Measurements from ENCODE around the gene NUDT16. TPM values are rescaled to one million over a fixed set of nuclear protein-coding genes. Genes with fewer than 3 reads are reported as not detected.
"Not testable (repeated sequence)": the region's sequence is repeated elsewhere in the genome, so short reads cannot be mapped to it uniquely, and the experiment has no call there.

Gene NUDT16
- total RNA-seq, 1 donor from 2014 or later: 15.8 TPM

DNA sequence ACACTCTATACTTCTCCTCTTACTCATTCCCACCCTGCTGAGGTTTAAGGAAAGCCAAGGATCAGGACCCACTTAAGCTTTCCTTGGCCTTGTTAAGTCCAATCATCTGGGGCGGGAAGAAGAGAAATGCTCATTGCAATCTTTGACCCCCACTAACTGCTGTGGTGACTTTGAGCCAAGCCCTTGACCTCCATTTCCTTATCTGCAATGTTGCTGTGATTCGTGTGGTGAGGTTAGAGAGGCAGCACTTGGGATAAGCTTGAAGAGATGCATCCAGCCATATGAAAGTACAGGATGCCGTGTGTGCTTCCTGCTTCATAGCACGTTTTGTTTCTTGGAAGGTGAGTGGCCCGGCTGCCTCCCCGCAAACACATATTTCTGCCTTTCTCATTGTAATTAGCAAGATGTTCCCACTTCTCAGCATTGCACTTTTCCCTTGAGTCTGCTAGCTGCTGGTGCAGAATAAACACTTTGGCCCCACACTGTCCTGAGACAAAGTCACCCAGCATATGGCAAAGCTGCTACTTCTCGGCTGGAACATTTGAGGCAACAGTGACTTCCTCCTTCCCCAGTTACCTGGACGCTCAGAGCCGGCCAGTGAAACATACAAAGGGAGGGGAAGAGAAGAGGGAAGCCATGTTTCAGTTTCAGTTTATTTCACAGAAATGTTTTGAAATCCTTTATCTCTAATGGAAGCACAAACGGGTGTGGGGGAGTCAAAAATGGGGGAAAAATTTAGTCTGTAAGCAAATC, 10.5 kb upstream of the NUDT16 start:
- H3K4me3 Mint-ChIP-seq: no peak overlapping the region
- intact Hi-C loops (cut with micrococcal nuclease): no loop called here
- DNase-seq: no peak
- peaks cover 3% of the 10 kb centered on the region for H3K27me3 Mint-ChIP-seq
- ChIA-PET CTCF (no interaction called here), POLR2A (no interaction called here)
- TF ChIP-seq, protein P1, sequence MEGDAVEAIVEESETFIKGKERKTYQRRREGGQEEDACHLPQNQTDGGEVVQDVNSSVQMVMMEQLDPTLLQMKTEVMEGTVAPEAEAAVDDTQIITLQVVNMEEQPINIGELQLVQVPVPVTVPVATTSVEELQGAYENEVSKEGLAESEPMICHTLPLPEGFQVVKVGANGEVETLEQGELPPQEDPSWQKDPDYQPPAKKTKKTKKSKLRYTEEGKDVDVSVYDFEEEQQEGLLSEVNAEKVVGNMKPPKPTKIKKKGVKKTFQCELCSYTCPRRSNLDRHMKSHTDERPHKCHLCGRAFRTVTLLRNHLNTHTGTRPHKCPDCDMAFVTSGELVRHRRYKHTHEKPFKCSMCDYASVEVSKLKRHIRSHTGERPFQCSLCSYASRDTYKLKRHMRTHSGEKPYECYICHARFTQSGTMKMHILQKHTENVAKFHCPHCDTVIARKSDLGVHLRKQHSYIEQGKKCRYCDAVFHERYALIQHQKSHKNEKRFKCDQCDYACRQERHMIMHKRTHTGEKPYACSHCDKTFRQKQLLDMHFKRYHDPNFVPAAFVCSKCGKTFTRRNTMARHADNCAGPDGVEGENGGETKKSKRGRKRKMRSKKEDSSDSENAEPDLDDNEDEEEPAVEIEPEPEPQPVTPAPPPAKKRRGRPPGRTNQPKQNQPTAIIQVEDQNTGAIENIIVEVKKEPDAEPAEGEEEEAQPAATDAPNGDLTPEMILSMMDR (IDR thresholded peaks at IDR 0.05): no peak
- peaks cover 11% of the 10 kb centered on the region for H3K4me1 Mint-ChIP-seq
- no peak for ATAC-seq (ENCODE audit: low read depth)
- no peak overlapping the region for H3K27ac Mint-ChIP-seq
- H3K9me3 Mint-ChIP-seq: no peaks in the 10 kb centered on the region
- peaks cover 2% of the 10 kb centered on the region for H3K36me3 Mint-ChIP-seq (ENCODE audit: low read depth)

DNA sequence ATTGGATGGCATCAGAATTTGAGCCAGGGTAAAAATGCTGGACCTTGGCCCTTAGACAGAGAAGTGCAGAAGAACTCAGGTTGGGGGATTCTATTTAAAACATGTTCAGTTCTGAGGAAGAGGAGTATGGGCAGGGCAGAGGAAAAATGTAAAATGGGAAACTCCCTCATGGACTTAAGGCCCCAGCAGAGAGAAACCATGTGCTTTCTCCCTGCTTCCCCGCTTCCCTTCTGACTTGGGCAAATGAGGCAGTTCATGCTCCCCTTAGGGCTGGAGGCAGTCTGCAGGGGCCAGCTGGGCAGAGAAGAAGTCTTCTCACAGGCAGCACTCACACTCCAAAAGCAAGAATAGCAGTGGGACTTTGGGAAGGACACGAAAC, 9.9 kb upstream of the NUDT16 start:
- Mint-ChIP-seq H3K36me3 (ENCODE audit: low read depth) (peaks cover 2% of the 10 kb centered on the region), H3K4me3 (no peak overlapping the region), H3K27me3 (peaks cover 3% of the 10 kb centered on the region), H3K9me3 (no peaks in the 10 kb centered on the region), H3K4me1 (peaks cover 11% of the 10 kb centered on the region), H3K27ac (no peak overlapping the region)
- DNase-seq (no peak), ATAC-seq (ENCODE audit: low read depth) (no peak)
- CTCF ChIA-PET: no interaction called here
- POLR2A ChIA-PET: no interaction called here
- TF ChIP-seq, protein P1 (IDR thresholded peaks at IDR 0.05): no peak
- intact Hi-C loops (cut with micrococcal nuclease): no loop called here

DNA sequence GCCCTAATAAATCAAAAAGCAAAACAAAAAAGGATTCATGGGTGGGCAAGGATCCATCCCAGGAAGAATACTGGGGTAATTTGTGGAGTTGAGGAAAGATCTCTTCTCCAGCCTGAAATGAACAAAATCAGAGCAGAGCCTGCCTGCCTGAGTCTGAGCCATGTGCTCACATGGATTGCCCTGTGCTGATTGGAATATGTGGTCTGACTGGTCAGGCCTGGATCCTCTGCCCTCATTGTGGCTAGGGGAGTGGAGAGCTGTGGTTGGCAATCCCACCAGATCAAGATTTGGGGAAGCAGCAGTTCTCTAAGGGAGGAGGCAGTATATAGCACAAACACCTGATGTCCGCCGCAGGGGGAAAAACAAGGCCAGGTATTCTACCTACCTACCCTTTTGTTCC, 6.8 kb upstream of the NUDT16 start:
- CTCF ChIA-PET: no interaction called here
- Mint-ChIP-seq H3K36me3 (ENCODE audit: low read depth) (peaks cover 2% of the 10 kb centered on the region), H3K4me1 (peaks cover 13% of the 10 kb centered on the region), H3K27ac (no peak overlapping the region), H3K27me3 (no peaks in the 10 kb centered on the region), H3K4me3 (no peak overlapping the region), H3K9me3 (no peaks in the 10 kb centered on the region)
- ATAC-seq (ENCODE audit: low read depth) (no peak), DNase-seq (no peak)
- TF ChIP-seq, protein P1 (IDR thresholded peaks at IDR 0.05): no peak
- POLR2A ChIA-PET: no interaction called here
- intact Hi-C loops (cut with micrococcal nuclease): no loop called here

DNA sequence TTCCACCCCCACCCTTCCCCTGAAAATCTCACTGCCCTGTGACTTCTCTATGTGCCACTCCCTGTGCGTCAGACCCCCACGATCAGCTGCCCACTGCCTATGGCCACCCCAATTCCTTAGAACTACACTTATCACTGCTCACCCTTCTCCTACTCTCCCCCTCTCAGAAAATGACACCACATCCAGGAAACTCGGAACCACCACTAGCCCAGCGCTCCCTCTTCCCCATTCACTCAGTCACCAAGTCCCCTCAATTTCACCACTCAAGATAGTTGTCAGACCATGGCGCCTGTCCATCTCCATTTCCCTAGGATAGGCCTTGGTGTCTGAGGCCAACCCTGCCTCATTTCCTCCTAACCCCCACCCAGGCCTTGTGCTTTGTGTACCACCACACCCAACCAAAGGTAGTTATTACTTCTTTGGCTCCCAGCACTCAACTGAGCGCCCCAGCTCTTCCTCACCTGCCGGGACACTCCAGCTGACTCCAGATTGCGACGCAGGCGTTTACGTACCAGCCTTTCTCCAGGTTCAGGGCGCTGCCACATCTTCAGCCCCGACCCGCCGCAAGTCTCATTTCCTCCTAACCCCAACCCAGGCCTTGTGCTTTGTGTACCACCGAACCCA, 641 bp upstream of the NUDT16 start:
- peak overlapping the region; percentile 92 for H3K27ac Mint-ChIP-seq
- peaks cover 22% of the 10 kb centered on the region for H3K36me3 Mint-ChIP-seq (ENCODE audit: low read depth)
- H3K4me1 Mint-ChIP-seq: peaks cover 17% of the 10 kb centered on the region
- peak overlapping the region; percentile 97 for H3K4me3 Mint-ChIP-seq
- H3K27me3 Mint-ChIP-seq; CTCF ChIA-PET; H3K9me3 Mint-ChIP-seq; ATAC-seq (ENCODE audit: low read depth); DNase-seq: not testable (repeated sequence)
- POLR2A ChIA-PET: interaction anchor here (0.5 to 2.3 kb wide), 9 partner anchors 18 to 1036 kb away, joined by 3 to 10 read pairs (median 5); partner anchors contain the start of genes ASTE1, ATP2C1, DNAJC13 and NEK11
- intact Hi-C loops (cut with micrococcal nuclease): loop anchor here (1.0 to 5.0 kb wide), 7 partner anchors 86 to 1341 kb away; partner anchors contain the start of genes ASTE1, DNAJC13, MRPL3 and NEK11

DNA sequence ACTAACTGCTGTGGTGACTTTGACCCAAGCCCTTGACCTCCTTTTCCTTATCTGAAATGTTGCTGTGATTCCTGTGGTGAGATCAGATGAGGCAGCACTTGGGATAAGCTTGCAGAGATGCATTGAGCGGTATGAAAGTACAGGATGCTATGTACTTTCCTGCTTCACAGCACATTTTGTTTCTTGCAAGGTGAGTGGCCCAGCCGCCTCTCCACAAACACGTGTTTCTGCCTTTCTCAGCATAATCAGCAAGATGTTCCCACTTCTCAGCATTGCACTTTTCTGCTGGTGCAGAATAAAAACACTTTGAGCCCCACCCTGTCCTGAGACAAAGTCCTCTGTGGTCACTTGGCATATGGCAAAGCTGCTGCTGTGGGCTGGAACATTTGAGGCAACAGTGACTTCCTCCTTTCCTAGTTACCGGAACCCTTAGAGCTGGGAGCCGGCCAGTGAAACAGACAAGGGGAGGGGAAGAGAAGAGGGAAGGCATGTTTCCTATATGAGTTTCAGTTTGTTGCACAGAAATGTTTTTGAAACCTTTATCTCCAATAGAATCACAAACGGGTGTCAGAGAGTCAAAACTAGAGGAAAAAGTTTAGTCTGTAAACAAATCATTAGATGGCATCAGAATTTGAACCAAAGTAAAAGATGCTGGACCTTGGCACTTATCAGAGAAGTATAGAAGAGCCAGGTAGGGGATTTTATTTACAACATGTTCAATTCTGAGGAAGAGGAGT, 5.0 kb downstream of the NUDT16 start:
- Mint-ChIP-seq H3K27ac (no peak overlapping the region), H3K36me3 (ENCODE audit: low read depth) (peaks cover 20% of the 10 kb centered on the region), H3K4me3 (no peak overlapping the region), H3K27me3 (no peaks in the 10 kb centered on the region), H3K4me1 (peaks cover 19% of the 10 kb centered on the region), H3K9me3 (no peaks in the 10 kb centered on the region)
- DNase-seq: no peak
- TF ChIP-seq, protein P1 (IDR thresholded peaks at IDR 0.05): no peak
- ChIA-PET CTCF (no interaction called here), POLR2A (no interaction called here)
- no peak for ATAC-seq (ENCODE audit: low read depth)
- intact Hi-C loops (cut with micrococcal nuclease): no loop called here
